Measurements from ENCODE around the gene EXOC6.

GRCh38 chr10:92967641-92968040 lies 119.3 kb downstream of the EXOC6 start:
- TF ChIP-seq CTCF (IDR thresholded peaks at IDR 0.05), result no peak
- TF ChIP-seq REST (IDR thresholded peaks at IDR 0.05; ENCODE audit: insufficient read depth in 1 of 2, low read depth in 2 of 2, low read length in 1 of 2), result no peak
